Measurements from ENCODE around the gene LAMB1.
A peak's percentile ranks its signal among the peaks of the same experiment; 100 is the strongest.

The LAMB1 gene

DNA sequence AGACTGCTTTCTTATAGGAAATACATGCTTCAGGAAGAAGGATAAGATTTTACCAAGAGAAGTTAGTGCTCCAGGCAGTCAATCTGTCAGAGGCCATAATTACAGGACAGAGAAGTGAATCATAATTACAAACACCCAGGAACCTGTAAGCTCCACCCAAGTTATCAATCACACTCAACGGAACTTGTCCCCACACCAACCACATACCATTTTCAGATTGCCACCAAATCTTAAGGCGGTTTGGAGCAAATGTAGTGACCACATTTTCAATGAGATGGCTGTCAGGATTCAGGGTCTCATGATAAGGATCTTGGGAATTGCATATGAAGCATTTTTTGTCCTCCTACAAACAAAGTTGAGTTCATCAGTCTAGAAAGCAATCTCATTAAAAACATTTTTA, 4.8 kb downstream of the LAMB1 start:
- peak; percentile 28 for DNase-seq

DNA sequence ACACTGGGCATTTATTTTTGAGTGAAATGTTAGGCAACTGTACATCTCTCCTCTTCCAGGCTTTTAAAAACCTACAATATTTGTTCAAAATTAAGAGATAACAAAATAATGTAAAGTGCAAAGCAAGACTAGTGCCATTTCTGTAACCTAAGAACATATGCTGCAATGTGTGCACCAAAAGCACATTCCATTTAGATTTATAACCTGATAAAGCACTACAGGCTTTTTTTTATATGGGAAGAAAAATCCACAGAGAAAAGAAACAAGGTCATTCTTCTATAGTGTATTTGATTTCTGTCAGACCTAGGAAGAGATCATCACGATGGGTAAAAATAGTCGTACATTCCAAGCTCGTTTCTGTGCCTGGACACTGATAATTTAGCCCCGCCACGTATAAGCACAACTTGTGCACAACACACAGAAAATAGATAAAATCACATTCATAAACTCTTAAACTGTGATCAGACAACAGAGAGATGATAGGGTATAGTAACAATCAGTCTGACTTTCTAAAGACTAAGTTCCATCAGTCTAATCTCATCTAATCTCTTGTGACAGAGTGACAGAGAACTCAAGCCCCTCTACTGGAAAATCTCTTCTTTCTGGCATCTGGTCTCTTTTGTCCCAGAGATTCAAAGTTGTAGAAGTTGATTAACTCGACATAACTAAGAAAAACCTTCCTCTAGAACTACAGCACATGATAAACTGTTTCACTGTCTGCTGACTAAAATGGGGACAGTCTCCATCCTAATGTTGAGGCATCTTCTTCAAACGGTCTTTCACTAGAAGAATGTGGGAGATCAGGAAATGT, 6.7 kb downstream of the LAMB1 start:
- DNase-seq = no peak

DNA sequence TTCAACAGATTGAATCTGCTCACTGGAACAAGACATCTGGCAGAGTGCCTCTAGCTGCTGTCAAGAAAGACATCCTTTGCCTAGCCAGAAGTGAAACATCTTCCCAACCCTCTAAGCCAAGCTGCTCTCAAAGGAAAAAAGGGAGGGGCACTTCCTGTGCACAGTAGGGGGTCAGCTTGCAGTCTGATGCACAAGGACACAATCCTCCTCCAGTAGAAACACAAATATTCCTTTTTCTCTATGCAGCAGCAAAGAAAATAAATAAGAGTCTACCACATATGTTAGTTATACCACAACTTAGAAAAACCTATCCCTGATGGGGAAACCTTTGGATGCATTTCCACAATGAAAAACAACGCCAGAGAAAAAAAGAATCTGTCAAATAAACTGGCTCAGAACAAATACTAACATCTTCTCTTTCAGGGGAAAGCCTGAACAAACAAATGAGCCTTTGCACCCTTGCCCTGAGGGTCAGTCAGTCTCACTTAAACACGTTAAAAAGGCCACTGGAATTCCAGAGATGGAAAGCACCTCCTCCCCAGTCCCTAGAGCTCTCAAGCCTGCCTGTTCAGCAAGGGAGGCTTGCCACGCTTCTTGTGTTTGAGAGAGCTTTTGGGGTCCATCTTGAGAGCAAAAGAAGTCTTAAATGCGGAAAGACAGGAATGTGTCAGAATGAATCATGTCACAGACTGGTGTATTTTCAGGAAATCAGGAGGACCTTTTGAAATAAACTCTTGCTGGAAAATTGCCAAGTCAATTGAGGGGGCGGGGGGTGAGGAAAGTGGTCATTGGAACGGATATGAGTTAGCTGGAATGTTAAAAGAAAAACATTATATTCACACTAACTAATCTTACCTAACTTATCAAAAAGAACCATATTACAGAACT, 7.5 kb downstream of the LAMB1 start:
- DNase-seq = peak; percentile 77

- peak; percentile 72 for DNase-seq
Observed at GRCh38 chr7:107994421-107995030, 8.4 kb downstream of the LAMB1 start.

DNA sequence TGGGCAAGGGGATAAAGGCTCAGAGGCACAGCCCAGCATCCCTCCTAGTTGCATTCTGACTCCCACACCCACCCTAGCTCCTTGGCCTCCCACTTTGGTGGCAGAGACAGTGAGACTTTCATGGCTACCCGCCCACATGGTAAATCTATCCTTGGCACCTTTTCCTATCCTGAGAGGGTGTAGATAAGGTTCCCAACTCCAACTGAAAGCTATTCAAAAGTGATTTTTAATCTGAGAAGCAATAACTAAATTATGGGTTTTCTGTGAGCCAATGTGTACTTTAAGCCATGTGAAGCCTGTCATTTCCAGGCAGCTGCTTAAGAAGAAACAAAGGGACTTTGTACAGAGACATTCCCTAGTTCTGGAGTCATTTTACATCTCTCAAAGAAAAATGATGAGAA, 9.1 kb downstream of the LAMB1 start:
- DNase-seq = peak; percentile 86

- no peak for DNase-seq
Observed at GRCh38 chr7:107989618-107990373, 13.2 kb downstream of the LAMB1 start.

DNA sequence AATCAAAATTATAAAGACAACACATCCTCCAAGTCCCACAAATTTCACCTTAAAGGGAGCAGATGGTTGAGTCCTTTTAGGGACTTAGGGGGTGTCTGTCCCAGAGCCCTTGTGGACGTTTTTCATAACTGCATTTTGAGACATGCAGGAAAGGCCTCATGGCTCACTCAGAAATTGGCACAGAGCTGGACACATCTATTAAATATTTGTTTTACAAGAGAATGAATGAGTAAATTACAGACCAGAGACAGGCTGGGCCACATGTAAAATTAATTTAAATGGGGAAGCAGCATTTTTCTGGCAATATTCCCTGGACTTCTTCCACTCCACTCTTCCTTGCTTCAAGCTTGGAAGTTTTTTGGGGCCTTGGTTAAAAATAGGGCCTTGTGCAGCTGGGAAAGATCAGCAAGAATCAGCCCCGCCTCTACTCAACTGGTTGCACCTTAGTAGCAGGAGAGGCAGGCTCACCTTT, 20.0 kb downstream of the LAMB1 start:
- DNase-seq = peak; percentile 72

GRCh38 chr7:107982042-107982840, 20.7 kb downstream of the LAMB1 start:
- peak; percentile 72 for DNase-seq

DNA sequence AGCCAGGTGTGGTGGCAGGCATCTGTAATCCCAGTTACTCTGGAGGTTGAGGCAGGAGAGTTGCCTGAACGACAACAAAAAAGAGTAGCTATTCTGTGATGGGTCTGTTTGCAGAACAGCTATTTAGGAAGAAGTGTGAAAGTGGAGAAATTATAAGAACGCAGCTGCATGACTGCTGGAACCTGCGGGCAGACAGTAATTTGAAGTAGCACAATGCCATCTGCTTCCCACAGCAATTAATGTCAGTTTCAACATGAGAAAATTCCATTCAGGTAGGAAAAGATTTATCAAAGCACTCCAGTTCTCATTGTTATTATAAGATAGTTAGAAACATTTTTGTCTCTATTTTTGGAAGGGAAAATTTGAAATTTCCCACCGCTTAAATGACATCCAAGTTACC, 21.5 kb downstream of the LAMB1 start:
- peak; percentile 68 for DNase-seq

DNA sequence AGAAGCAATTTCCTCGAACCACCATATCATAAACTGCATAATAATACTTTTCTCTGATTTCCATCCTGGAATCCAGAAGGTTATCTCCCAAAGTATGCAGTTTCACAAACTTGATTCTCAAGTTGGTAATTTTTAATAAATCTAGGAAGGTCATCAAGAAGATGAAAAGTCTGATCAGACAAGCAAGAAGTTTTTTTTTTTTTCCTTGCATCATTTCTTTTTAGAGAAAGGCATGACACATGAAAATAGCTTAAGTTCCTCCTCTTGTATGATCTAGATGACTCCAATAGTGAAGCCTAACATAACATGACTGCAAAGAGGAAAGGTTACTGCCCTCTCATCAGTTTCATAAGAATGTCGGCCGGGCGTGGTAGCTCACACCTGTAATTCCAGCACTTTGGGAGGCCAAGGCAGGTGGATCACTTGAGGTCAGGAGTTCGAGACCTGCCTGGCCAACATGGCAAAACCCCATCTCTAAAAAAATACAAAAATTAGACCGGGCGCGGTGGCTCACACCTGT, 22.2 kb downstream of the LAMB1 start:
- no peak for DNase-seq

GRCh38 chr7:107980171-107980570, 22.8 kb downstream of the LAMB1 start:
- no peak for DNase-seq

GRCh38 chr7:107978815-107979408, 24.0 kb downstream of the LAMB1 start:
- DNase-seq = no peak

DNA sequence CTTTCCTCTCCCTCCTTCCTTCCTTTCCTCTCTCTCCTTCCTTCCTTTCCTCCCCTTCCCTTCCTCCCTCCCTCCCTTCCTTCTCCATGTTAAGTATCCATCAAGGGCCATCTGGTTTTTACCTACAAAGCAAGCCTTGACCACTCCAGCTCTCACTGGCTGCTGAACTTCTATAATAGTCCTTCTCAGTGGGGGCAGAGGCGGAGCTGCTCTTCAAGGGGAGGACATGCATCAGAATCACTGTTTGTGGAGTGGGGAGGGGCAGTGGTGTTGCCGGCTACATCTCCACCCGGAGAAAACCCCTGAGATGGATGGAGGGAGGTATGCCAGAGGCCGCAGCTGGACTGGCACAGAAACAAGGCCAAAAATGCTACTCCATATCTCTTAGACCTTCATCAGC, 25.9 kb downstream of the LAMB1 start:
- peak; percentile 77 for DNase-seq

DNA sequence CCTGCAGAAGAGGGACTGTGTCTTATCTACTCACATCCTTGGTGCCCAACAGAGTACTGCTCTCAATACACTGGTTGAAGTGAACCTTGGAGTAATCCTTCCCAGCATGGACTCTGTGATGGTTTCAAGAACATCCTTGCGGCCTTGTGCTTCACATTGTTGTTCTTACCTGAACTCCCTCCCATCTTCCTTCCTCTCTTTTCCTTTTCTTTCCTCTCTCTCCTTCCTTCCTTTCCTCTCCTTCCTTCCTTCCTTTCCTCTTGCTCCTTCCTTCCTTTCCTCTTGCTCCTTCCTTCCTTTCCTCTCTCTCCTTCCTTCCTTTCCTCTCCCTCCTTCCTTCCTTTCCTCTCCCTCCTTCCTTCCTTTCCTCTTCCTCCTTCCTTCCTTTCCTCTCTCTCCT, 26.3 kb downstream of the LAMB1 start:
- DNase-seq = no peak

DNA sequence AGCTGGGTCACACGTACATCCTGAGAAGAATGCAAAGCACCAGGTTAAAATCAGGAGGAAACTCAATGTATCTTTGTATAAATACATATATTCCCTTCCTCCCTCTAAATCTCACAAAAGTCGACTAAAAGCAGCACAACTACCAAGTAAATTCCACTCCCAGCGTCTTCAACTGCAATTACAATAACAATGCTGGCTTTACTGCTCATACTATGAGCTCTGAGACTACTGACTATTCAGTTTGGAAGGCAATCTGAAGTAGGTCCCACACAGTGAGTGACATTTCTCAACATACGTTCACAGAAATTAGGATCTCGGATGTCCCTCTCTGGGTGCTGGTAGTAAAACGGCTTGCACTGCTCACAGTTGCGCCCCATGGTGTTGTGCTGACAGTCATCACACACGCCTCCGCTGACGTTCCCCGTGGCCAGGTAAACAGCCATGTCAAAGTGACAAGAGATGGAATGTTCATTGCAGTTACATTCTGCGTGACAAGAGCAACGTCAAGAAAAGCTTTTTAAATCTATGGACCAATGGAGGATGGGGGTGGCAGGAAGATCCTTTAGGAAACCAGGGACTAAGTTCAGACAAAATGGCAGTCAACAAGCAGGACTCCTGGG, 27.5 kb downstream of the LAMB1 start:
- no peak for DNase-seq

DNA sequence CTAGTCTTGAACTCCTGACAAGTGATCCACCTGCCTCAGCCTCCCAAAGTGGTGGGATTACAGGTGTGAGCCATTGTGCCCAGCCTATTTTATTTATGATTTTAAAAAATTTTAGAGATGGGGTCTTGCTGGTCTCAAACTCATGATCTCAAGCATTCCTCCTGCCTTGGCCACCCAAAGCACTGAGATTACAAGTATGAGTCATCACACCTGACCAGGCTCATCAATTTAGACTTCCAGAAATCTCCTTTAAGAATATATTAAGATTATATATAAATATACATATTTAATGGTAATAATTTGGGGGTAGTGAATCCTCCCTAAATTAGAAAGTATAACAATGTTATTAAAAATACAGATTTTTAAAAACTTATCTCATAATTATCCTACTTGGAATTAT, 29.1 kb downstream of the LAMB1 start:
- no peak for DNase-seq

DNA sequence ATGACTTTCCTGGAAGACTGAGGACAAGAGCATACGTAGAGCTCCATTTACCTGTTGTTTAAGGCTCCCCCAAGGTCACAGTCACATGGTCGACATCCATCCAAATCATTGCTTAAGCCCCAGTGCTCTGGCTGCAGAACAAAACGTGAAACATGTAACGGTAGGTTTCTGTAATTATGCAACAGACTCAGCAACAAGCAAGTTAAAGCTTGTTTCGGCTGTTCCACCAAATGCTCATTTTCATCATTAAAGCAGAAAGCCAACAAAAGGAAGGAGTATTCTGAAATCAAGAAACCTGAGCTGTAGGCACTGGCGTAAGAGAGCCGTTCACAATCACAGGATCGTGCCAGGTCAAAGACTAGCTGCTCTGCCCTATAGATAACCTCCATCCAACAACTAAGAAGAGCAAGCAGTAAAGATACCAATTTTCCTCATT, 30.0 kb downstream of the LAMB1 start:
- peak; percentile 33 for DNase-seq

DNA sequence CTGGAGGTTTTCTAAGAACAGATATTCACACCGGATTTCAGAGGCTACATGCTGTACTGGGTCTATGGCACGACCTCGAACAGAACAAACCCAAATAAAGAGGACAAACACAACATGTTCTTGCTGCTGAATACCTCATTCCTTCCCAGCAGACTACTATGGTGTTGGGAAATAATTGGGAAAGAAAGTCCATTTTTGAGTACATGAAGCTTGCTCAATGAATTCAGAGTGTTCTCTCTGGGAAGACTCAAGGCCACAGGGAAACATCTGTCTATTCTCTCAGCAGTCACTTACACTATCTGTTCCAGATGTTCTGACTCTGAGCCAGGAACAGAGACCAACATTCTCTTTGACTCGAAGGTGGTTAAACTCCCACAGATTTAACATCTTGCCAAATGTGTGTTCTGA, 30.9 kb downstream of the LAMB1 start:
- DNase-seq = no peak

DNA sequence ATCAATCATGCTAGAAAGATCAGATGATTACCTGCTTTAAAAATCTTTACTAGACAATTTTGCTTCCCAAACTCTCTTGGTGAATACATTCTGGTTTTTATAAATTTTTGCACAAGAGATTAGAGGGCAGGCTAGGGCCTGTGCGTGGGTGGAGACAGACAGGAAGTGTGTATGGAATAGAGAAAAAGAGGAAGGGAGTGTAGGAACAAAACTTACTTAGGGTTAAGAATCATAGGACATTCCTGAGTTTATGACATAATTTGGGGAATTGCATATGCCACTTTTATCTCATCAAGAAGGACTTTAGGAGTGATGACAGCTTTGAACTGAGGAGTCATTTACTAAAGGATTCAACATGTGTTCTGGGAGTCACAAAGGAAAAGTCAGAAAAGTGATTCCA, 31.3 kb downstream of the LAMB1 start:
- no peak for DNase-seq

DNA sequence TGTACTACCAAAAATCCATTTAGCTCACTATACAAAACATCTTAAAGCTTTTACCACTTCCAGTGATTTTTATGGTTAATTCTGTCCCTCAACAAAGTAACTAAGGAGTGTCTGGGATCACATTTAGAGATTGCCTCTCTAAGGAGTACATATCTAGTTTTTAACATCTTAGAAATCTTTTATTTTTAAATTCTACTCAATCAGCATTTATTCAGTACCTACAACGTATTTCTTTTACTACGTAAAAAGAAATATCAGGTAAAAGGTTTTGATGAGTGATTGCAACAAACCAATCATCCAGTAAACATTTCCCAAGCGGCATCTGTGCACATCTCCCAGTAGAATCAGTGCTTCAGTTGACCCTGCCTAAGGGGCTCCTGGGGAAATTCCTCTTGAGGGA, 31.9 kb downstream of the LAMB1 start:
- DNase-seq = no peak

GRCh38 chr7:107969856-107970255, 33.1 kb downstream of the LAMB1 start:
- no peak for DNase-seq
